OCI-LY1 (cell line): Measurements from ENCODE around the gene HCN4.

Experiments
- EZH2 ChIP-seq: fragments of 200-600 bp; sonication (generic), shearing (Covaris generic); IDR thresholded peaks from 2 replicates; pipeline ENCODE4 v1.8.0; 2017; ENCODE audit warnings: borderline replicate concordance, mixed run types, mild to moderate bottlenecking, antibody characterized with exemption, low read length, moderate library complexity, mixed read lengths
- TF ChIP-seq, protein P1 (sequence below): fragments of 200-600 bp; sonication (generic), shearing (Covaris generic); IDR thresholded peaks from 2 replicates; pipeline ENCODE4 v1.5.1; 2017; ENCODE audit warnings: mild to moderate bottlenecking, antibody characterized with exemption, low read length, moderate library complexity, mixed read lengths

DNA sequence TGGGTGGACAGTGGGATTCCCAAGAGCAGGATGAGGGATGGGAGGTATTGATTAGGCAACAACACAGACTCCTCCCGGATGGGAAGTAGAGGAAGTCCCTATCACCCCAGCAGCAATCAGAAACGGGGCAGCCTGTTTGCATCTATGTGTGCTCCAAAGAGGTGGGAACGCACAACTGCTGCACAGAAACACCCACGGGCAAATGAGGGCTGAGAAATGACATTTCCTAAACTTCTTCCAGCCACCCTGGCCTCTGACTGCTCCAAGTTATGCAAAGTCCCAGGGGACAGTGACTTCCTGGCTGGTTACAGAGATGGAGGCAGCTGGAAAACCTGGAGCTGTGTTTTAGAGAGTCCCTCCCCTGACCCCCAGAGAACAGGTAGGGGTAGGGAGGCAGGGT, 42.6 kb downstream of the HCN4 start:
- no peak for TF ChIP-seq EZH2
- TF ChIP-seq, protein P1, sequence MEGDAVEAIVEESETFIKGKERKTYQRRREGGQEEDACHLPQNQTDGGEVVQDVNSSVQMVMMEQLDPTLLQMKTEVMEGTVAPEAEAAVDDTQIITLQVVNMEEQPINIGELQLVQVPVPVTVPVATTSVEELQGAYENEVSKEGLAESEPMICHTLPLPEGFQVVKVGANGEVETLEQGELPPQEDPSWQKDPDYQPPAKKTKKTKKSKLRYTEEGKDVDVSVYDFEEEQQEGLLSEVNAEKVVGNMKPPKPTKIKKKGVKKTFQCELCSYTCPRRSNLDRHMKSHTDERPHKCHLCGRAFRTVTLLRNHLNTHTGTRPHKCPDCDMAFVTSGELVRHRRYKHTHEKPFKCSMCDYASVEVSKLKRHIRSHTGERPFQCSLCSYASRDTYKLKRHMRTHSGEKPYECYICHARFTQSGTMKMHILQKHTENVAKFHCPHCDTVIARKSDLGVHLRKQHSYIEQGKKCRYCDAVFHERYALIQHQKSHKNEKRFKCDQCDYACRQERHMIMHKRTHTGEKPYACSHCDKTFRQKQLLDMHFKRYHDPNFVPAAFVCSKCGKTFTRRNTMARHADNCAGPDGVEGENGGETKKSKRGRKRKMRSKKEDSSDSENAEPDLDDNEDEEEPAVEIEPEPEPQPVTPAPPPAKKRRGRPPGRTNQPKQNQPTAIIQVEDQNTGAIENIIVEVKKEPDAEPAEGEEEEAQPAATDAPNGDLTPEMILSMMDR = no peak
